HG02943 (cell line): ENCODE results near the gene GALNT6.

Experiments
- ATAC-seq: cut with Tn5 transposase; IDR thresholded peaks from one replicate; pipeline ENCODE4 v1.9.1; 2021; ENCODE audit warnings: mild to moderate bottlenecking, low read depth, moderate library complexity; ENCODE audit not compliant: unreplicated experiment

The GALNT6 gene

GRCh38 chr12:51383269-51383905, 7.8 kb downstream of the GALNT6 start:
- ATAC-seq: no peak

DNA sequence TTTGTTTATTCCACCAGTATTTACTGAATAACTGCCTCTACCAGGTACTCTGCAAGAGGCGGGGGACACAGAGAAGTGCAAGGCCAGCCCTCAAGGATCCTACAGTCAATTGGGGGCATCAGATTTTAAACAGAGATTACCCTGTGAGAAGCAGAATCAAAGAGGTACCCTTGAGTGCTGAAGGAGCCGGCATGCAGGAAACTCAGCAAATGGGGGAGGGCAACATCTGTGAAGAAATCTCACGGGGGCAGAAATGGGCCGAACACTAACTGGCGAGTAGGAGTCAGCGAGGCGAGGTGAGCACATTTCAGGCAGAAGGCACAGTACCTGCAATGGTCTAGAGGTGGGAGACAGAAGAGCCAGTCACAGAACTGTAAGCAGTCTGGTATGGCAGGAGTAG, 9.0 kb downstream of the GALNT6 start:
- no peak for ATAC-seq

DNA sequence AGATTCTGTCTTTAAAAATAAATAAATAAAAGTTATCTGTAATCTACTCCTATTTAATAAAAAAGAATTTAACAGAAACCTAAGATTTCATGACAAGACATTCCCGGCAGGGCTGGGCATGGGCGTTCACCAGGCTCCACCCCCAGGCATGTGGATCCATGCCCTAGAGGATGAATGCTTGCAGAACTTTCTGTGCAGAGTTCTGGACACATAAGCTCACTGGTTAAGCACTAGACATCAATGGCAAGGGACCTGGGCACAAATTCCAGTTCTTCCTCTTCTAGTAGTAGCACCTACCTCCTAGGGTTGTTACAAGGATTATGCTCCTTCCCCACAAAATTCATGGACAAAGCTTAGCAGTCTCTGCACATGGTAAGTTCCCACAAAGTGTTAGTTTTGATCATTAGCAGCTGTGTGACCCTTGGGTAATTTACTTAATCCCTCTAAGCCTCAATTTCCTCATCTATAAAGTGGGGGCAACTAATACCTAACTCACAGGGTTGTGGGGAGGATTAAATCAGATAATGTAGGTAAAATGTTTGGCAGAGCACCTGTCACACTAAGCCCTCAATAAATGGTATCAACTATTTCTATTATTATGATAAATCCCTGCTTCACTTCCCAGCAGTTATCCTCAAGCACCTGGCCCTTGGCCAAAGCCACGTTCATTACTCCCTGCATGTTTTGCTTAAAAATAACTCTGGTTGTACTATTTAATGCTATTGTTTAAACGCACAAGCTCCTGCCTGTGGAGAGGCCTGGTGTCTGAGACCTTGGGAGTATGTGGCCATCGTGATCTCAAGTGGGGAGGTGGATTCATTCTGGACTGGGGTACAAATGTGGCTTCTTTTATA, 9.8 kb downstream of the GALNT6 start:
- no peak for ATAC-seq

DNA sequence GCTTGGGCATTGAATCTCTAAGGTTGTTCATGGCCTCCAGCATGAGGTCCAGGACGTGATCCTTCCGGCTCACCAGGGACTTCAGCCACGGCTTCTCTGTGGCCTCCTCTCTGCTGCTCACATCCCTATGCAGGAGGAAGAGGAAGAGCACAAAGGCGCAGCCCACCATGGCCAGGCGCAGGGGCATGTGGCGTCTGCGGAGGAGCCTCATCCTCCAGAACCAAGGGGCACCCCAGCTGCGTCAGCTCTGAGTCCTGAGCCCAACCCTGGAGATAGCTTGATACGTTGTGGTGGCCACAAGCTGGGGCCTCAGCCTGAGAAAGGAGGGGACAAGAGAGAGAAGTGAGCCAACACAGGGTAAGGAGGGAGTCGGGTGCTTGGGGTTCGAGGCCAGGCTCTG, 11.6 kb downstream of the GALNT6 start:
- no peak for ATAC-seq

- no peak for ATAC-seq
Measured at GRCh38 chr12:51378749-51379148, 12.5 kb downstream of the GALNT6 start.

DNA sequence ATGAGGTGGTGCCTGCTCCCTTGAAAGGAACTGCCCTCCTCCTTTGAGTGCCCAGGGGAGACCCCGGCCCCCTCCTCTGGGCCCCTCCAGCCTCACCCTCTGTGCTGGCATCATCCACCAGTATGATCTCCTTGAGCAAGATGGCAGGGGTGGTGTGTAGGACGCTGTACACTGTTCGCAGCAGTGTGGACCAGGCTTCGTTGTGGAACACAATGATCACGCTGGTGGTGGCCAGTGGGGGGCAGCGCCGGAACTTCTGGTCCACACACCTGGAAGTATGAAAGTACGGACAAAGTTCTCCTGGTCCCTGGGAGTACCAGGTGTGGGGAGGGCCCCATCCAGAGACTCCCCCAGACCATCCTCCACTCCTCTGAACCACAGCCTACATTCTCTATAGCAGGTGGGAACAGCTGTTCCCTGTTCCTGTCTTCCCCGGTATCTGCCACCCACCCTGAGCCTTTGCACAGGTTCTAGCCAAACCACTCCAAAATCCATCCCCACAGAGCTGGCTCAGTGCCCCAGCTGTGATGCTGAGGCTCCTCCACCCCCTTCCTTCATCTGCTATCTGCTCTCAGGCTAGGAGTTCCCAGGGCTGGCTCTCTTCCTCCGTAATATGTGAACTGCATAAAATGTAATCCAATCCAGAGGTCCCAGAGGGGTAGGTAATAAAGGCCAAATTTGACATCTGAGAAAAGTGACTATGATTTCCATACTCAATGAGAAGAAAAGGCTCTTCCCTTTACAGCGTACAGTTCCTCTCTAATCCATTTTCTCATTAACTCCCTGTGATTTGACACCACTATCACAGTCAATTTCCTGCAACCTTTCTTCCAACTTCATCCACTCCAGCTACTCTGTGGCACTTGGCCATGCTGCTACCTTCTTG, 13.9 kb downstream of the GALNT6 start:
- no peak for ATAC-seq

DNA sequence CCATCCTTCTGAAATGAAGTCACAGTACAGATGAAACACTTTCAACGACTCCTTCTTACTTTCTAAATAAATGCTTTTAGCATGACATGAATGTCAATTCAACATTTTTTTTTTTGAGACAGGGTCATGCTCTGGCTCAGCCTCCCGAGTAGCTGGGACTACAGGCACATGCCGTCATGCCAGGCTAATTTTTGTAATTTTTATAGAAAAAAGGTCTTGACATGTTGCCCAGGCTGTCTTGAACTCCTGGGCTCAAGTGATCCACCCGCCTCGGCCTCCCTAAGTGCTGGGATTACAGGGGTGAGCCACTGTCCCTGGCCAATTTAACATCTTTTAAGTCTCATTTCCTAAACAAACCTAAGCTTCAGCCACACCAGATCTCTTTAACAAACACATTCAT, 16.4 kb downstream of the GALNT6 start:
- ATAC-seq: no peak

DNA sequence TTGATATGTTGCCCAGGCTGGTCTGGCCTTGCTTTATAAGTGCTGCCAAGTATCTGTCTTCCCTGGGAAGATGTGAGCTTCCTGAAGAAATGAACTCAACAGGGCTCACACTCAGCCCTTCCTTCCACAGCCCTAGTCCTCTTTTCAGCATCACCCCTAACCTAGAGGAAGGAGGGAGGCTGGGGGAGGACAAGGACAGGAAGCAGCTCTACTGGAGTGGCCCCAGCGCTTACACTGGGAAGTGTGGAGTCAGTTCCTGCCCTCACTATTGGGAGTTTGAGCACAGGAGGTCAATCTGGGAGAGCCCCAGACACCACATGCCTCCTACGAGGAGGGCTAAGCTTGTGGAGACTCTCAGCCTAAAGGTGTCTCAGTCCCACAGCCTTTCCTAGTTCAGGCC, 16.8 kb downstream of the GALNT6 start:
- no peak for ATAC-seq

DNA sequence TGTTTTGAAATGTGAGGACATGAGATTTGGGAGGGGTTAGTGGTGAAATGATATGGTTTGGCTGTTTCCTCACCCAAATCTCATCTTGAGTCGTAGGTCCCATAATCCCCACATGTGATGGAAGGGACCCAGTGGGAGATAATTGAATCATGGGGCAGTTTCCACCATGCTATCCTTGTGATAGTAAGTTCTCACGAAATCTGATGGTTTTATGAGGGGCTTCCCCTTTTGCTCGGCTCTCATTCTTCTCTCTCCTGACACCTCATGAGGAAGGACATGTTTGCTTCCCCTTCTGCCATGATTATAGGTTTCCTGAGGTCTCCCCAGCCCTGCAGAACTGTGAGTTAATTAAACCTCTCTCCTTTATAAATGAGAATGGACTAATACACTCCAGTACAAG, 18.0 kb downstream of the GALNT6 start:
- ATAC-seq: no peak

DNA sequence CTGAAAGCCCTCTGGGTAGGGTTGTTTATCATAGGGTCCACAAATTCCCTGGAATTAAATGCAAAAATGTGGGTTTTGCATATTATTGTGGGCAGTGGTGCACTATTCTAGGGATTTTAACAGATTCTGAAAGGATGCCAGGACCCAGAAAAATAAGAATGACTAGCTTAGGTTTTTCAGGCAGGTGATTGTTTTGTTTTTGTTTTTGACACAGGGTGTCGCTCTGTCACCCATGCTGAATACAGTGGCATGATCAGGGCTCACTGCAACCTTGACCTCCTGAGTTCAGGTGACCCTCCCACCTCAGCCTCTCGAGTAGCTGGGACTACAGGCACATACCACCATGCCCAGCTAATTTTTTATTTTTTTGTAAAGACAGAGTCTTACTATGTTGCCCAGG, 19.2 kb downstream of the GALNT6 start:
- no peak for ATAC-seq

DNA sequence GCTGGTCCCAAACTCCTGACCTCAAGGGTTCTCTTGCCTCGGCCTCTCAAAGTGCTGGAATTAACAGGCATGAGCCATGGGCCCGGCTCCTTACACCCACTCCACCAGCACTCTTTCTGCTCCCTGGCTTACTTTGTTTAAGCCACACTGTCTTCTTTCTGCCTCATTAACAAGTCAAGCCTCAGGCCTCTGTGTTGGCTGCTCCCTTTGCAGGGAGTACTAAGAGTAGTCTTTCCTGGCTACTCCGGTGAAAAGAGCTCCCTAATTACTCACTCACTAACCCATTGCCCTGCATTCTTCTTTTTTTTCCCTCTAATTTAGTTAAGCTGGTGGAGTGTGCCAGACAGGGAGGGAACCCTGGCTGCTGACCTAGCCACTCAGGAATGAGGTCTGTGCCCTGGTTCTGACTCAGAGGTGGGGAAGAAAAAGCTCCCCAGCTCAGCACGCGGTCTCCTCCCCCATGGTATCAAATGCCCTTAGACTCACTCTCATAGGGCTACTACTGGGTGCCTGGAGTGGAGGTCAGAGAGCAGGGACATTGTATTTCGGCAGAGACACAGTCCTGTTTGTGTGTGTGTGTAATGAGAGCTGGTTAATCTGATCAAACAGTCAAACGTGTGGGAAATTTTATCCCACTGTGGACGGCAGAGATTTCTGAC, 19.8 kb downstream of the GALNT6 start:
- no peak for ATAC-seq

GRCh38 chr12:51370667-51371066, 20.5 kb downstream of the GALNT6 start:
- ATAC-seq: no peak

GRCh38 chr12:51369581-51369980, 21.6 kb downstream of the GALNT6 start:
- no peak for ATAC-seq

- ATAC-seq: peak; percentile 96
Measured at GRCh38 chr12:51368640-51369517, 22.3 kb downstream of the GALNT6 start.

GRCh38 chr12:51365276-51365675, 25.9 kb downstream of the GALNT6 start:
- ATAC-seq: no peak

DNA sequence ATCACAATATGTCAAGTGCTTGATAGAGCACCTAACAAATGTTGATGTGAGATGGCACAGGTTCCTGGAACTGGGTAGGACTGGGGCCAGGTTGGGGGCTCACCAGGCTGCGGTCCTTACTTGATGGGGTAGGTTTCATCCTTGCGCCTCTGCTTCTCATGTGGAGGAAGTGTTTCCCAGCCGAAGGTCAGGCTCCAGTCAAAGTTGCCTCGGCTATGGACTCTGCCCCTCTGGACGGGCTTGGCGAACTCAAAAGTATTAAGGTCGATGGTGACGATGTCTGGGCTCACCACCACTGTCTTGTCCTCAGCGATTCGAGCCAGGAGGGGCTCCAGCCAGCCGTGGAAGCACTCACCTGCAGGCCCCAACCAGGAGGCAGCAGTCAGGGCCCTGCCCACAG, 27.2 kb downstream of the GALNT6 start:
- no peak for ATAC-seq

DNA sequence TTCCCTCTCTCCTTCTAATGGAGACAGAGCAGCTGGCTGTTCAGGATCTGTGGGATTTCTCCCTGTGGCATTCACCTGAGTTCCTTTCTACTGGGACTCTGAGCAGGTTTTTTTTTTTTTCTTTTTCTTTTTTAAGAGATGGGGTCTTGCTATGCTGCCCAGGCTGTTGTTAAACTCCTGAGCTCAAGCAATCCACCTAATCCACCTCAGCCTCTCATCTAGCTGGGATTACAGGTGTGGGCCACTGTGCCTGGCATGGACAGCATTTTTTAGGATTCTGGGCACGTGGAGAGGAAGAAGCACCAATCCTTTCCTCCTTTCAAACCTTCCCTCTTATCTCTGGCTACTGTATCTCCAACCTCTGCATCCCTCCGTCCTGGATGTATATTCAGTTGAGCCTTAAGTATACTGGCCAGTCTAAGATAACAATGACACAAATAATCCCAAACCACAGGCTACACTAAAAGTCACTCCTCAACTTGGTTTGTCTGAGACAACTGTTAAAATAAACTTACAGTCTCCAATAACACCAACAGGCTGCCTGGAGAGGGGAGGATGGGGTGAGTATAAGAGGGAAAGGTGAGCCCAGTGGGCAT, 28.4 kb downstream of the GALNT6 start:
- ATAC-seq: no peak

- ATAC-seq: no peak
Measured at GRCh38 chr12:51362307-51362706, 28.9 kb downstream of the GALNT6 start.
